HG02588 (cell line): ENCODE results near the gene COPS7A.

Experiments
- ATAC-seq: cut with Tn5 transposase; IDR thresholded peaks from one replicate; pipeline ENCODE4 v1.9.1; 2021; ENCODE audit warnings: mild to moderate bottlenecking, moderate library complexity; ENCODE audit not compliant: unreplicated experiment

Gene COPS7A

DNA sequence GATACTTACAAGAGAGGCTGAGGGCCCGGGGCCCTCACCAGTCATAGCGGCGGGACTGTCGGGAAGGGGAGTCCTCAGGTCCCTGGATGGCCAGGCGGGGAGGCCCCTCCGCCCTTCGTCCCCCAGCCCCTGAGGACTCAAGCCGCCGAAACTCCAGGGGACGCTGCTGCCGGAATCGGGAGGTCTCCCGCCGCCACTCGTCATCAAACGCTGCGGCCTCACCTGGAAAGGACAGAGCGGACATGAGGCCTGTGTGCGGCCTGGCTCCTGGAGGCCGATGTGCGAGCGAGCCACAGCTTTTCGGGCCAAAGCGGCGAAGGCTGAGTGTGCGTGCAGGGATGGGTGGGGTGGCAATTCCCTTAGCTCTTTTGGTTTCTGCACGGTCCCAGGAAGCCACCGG, 24.9 kb downstream of the COPS7A start:
- ATAC-seq = no peak

DNA sequence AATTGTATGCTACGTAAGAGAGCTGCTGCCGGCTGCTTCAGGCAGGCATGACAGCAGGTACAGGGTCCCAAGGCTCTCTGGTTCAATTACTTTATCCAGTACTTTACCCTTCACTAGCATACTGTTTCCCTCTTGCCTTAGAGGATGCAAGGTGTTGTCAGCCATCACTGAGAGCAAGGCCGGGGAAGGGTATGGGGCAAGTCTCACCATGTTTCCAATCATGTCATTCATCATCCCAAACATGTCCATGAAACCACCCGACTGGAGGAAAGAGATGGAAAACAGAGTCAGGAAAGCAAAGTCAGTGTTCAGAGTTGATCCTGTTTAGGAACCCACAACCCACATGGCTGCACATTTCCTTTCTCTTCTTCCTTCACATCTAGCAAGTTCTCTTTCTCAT, 26.7 kb downstream of the COPS7A start:
- no peak for ATAC-seq

DNA sequence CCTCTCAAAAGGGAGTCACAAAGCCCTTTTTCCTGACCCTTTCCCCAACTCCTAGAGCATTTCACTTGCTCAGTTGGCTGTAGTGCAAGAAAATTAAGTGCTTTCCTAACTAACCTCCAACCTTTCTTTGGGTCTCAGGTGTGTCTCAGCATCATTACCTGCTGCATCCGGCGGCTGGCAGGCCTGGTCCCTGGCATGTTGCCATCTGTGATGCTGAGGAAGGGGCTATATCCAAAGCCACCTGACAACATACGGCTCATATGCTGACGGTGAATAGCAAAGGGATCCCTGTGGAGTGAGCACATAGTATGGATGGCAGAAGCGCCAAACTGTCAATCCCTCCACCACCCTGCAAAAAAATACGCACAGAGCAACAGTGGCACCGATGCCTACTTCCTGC, 27.9 kb downstream of the COPS7A start:
- no peak for ATAC-seq

DNA sequence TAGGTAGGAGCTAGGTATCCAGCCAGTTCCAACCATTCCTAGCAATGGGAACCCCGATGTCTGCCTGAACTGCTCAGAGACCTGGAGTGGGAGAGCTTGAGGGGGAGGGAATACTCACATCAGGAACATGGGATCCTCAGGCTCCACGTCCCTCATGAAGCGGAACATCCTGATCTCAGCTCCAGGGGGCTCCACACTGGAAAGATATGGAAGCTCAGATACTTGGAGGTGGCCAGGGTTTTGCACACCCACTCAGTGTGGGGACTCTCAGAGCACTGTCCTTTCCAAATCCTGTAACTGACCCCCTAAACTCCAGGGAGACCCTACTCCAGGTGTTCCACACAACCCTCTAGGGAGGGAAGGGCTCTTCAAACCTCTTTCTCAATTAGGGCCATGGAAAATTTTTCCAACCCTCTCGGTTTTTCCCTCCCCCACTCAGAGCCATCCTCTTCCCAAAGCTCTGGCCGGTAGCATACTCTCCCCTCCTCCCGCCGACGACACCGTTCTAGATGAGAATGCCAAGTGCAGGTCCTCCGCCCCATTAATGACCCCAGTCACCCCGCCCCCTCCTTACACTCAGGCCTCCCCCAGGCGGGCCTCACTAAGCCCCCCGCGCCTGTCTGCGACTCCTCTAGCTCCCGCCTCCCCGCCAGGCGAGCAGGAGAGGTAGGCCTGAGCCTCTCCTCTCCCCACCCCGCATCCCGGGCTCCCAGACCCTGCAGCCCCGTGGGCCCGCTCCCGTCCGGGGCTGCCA, 28.5 kb downstream of the COPS7A start:
- ATAC-seq = no peak

DNA sequence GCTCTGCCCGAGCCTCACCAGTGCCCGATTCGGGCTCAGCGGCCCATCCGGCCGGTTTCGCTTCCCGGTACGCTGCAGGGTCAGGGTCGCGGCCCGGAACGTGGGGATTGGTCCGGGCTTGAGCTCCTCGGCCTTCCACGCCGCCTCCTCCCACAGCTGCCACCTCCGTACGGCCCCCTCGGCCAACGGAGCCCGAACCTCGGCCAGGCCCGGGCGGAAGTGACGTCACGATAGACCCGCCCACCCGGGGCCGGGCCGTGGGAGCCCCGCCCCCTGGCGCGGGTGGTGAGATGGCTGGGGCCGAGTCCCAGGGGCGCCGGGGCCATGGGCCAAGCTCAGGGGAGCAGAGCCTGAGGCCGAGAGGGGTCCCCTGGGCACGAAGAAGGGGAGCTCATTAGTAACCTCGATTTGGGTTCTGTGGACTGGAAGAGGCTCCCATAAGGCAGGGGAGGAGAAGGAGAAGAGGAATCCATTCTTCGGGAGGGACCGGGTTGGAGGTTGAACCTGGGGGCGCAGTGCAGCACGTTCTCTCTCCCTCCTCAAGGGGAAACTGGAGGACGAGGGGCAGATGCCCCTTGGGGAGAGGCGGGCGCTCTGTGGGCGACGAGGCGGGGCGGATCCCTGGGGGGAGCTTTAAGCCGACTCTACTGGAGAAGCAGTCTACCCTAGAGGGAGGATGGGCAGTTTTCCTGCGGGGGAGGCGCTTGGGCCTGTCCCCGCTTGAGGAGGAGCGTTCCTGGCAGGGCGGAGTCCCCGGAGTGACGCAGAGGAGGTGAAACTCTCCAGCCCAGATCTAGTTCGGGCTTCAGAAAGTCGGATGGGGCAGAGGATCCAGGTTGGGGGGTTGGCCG, 29.3 kb downstream of the COPS7A start, which contains the start of gene MLF2:
Gene MLF2, minus strand, starts transcription at position 221 of the 851 bp plus-strand sequence. CDS start 807 bp downstream, outside the sequence.
- peak; percentile 84 for ATAC-seq

DNA sequence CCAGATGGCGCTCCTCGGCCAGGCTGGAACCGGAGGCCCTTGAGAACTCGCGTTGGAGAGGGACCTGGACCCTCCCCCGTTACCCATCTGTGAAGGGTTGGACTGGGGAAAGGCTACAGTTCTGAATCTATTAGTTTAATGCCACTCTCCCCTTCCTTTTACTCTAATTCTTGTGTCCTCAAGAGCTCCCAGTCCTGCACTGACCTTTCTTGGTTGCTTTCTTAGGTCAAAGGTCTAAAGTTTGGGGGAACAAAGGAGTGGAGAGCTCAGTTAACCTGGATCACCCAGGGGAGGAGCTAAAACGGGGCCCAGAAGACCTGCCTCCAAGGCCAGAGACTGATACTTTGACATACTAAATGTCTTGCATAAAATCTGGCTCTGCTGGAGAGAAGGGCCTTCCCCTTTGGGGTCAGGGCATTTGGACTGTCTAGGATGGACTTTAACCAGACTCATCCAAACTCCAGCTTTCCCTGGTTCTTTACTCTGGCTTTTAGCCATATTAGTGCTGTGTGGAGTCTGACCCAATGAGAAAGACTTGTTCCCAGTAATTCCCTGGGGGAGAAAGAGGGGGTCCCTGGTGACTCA, 30.0 kb downstream of the COPS7A start:
- no peak for ATAC-seq

DNA sequence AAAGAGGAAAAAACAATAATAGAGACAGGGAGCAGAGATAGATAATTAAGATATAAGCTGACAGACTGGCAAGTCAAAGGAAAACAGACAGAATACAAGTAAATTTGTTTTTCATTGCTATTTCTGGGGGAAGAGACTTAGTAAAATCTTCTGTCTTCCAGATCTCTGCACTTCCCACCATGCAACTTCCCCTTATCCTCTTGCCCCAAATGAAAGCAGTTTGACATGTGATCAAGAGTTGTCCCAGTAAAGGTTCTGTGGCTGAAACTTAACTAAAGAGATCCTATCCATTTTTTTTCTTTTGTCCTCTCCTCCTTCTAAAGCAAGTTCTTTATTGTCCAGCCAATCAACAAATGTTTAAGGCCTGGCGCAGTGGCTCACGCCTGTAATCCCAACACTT, 30.6 kb downstream of the COPS7A start:
- no peak for ATAC-seq

DNA sequence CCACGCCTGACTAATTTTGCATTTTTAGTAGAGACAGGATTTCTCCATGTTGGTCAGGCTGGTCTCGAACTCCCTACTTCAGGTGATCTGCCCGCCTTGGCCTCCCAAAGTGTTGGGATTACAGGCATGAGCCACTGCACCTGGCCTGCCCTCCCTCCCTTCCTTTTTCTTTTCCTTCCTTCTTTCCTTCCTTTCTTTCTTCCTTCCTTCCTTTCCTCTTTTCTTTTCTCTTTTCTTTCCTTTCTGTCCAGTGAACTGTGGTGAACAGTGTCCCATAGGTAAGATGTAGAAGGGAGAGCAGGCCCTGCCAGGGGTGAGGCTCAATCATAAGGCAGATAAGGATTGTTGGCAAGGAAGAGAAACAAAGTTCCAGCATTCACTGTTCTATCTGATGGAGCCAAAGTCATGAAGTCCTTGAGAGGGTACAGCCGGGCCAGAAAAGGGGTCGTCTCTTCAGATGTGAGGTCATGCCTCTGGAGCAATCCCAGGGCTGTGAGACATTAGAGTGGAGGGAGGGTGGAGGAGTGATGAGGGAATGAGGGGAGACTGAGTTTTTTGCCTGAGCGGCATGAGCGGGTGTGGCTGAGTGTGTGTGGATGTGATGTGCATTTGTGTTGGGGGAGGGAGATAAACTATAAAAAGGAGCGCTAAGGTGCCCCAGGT, 33.3 kb downstream of the COPS7A start:
- no peak for ATAC-seq

DNA sequence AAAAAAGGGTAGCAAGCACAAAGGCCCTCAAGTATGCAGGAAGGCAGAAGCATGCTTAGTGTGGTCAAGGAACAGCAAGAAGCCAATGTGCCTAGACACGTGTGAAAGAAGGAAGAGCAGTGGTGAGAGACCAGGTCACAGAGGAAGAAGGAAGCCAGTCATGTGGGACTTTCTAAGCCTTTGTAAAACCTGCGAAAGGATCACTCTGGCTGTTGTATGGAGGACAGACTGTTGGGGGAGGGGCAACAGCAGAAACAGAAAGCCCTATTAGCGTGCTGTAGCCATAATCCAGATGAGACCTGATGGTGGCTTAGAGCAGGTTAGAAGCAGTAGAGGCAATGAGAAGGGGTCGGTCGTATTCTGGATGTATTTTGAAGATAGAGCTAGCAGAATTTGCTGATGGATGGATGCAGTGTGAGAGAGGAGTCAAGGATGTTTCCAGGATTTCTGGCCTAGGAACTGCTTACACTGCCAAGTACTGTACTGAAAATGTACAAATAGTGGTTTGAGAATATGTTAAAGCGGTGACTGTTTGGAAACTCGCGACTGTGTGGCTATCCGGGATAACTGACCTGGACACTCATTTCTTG, 34.8 kb downstream of the COPS7A start:
- no peak for ATAC-seq

DNA sequence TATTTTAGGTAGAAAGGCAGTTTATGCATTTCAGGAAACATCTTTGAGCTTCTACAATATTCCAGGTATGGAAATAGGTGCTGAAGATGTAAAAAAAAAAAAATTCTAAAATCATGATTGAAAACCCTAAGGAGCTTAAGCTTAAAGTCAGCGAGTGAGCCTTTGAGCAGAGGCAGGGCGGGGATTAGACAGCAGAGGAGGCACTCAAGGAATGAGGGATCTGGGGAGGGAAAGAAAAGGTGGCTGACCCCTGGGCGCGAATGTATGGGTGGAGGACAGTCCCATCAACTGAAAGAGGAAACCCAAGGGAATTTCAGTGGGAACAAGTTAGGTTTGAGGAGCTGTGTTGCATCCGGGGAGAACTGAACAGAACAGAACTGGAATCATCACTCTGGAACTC, 35.9 kb downstream of the COPS7A start:
- no peak for ATAC-seq

DNA sequence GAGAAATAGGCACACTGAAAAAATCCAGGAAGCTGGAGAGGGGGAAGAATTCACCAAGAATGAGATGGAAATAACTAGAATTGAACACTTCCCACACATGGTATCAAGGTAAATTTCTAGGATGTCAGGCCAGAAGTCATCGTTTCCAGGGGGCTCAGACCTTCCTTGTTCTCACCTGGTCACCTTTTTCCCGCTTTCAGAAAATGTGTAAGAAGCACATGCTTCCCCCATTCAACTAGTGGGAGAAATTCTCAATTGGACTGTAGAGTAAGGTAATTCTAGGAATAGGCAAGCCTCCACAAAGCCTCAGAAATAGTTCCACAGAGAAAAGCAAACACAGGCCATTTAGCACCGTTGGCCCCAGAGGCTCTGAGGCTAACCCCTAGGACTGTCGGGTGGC, 39.5 kb downstream of the COPS7A start:
- no peak for ATAC-seq

DNA sequence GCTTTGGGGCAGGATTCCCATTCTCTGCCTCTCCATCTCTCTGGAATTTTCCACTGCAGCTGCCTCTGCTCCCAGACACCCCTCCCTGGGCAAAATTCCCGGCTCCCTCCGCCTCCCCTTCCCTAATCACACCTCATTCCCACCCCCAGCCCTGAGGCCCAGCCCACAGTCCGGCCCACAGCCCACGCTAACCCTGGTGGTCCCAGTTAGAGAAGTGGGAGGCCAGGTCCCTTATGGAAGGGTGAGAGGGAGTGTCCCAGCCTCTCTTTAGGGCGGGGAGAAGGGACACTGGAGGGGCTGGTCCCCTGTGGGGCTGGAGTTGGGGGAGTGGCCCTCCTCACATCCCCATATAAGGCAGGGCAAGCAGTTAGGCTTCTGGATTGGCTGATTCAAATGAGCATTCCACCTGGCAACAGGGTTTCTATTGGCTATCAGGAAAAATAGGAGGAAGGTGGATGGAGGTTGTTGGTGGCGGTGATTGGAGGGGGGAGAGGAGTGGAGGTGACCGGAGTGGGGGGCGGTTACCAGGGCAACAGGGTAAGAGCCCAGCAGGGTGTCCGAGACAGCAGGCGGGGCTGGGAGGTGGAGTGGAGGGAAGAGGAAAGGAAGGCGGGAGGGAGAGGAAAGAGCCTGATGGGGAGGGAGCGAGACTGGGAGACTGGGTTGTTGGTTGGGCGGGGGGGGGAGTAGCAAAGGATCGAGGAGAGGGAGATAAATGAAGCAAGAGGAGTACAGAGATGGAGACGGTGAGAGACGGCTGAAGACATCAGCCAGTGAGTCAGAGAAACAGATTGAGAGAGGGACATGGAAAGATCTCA, 40.4 kb downstream of the COPS7A start:
- peak; percentile 69 for ATAC-seq

DNA sequence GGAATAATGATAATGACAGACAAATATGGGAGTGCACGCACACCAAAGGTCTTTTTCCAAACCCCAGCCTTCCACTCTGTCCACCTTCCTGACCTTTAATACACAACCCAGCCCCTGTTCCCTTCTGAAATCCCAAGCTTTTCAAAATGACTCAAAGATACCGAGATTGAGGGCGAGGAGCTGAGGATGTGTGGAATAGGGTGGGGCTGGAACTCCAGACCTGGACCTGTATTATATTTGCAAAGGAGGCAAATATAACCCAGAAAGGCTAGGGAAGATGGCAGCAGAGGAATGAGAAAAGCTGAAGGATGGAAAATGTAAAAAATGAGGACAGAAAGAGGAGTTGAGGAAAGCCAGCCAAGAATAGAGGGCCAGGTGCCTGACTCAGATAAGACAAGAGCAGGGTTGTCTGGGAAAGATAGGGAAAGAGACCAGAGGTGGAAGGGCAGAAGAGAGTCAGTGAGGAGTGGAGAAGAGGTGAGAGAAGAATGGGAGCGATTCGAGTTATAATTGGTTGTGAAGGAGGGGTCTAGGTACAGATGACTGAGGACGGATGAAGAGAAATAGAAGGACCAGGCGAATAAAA, 41.3 kb downstream of the COPS7A start:
- no peak for ATAC-seq

DNA sequence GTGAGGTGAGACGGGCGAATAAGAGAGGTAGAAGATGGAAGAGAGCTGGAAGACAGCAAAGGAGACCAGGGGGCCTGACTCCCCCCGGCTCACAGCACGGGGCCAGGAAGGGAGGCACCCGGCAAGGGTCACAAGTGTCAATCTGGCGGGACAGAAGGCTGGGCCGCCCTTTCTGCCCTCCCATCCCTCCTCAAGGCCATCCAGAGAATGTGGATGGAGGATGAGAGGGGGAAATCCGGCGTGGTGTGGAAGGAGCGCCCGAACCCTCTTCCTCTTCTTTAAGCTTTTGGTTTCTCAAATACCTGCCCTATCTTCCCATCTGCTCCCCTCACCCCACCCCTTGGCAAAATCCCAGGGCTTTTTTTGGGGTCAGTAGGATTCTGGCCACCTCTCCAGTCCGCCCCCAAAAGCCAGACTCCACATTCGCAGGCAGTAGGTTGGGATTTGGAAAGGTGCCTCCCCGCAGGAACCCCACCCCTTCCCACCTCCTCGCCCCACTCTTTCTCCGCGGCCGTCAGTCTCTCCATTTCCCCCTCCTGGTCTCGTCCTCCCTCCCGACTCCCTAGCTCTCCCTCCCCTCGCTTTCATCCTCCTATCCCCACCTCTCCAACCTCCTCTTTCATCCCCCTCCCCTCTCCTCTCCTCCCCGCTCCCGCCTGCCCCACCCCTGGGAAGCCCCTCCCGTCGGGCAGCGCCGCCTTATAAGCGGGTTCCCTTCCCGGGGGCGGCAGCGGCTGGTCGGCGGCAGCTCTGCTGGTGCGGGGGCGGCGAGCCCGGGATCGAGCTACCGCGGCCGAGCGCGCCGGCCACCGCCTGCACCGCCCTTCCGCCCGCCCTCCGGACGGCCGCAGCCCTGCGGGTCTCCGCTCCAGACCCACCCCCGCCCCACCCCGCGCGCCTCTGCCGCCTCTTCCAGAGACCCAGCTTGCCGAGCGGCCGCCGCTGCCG, 42.1 kb downstream of the COPS7A start, which contains the start of gene PTMS:
Gene PTMS, plus strand, starts transcription at position 730 of the 948 bp plus-strand sequence. CDS start 343 bp downstream, outside the sequence.
- ATAC-seq = peak; percentile 29

DNA sequence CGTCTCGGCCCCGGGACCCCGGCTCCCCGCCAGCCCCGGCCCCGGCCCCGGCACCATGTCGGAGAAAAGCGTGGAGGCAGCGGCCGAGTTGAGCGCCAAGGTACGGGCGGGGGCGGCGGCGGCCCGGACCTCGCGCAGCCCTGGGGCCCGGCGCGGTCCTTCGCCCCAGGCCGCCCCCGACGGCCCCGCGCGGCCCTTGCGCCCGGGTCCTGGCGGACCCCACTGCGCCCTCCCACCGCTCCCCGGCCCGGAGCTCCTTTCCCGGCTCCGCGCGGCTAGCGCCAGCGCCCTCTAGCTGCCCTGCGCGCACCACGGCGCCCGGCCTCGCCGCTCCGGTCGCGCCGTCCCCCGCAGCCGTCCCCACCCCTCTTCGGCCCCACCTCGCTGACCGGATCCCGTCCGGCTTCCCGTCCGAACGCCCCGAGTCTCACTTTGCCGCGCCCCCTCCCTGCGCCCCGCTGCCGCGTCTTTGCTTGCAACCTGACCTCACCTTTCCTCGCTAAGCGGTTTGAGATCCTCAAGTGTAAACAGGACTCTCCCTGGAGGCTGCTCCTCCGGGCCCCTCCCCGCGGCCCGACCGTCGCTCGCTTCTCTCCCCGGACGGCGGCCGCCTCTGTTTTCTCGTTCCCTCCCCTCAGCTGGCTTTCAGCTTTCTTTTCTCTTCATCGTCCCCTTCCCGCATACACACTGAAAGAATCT, 43.0 kb downstream of the COPS7A start:
- peak; percentile 55 for ATAC-seq

DNA sequence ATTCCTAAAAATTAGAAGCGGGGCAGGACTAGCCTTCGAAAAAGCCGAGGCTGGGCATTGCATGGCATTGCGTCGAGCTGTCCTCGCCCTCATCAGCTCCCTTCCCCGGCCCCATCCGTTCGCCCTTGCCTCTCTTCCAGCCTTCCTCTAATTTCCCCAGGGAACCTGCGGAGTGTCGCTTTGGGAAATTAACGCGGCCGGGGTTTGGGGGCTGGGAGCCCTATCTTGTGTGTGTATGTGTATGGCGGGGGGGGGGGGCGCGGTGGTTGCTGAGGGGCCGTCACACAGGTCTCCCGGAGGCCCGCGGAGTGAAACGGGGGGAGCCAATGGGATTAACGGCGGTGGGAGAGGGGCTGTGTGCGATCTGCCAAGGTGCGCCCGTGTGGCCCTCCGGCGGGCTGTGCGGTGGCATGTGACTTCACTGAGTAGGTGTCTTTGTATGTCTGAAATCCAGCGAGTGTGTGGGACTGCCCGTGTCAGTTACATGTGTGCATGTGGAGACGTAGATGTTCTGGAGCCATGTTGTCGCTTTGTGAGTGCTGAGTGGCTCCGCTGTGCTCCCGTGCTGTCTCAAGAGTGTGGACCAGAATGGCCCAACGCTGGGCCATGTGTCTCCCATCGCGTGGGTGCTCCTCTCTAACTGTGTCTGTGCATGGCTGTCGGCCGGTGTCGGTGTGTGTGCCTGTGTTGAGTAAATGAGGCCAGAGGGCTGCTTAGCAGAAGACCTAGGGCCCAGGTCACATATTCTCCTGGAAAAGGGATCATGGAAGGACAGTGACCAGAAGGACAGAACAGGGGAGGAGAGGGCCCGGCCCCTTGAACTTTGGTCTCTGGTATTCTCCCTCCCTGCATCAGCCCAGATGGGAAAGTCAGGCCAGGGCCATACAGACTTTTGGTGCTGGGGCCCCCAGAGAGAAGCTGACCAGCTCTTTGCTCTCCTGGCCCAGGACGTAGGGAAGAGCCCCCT, 43.8 kb downstream of the COPS7A start:
- ATAC-seq = no peak
